Activated naive CD4-positive, alpha-beta T cell treated with anti-CD3 and anti-CD28 coated beads, Interleukin-2, amount 10 ng/mL, durations not matched to agents 7 days and 5 days (primary cell): ENCODE results near the gene ZNF540.
A peak's percentile ranks its signal among the peaks of the same experiment; 100 is the strongest.

Experiments
- CTCF ChIA-PET: fragments of 350-600 bp; sonication (Branson Sonifier 250); formaldehyde crosslinking; loops from one replicate; lab custom pipeline; 2021; ENCODE audit warnings: antibody characterized with exemption; lab: Charles Lee
- DNase-seq: peaks from one replicate; pipeline ENCODE4 v3.0.0-alpha.2; 2020
- H3K27ac Mint-ChIP-seq: one replicate; pipeline ENCODE4 v1.8.0; 2021; ENCODE audit warnings: mild to moderate bottlenecking, moderate library complexity, mixed read lengths
- H3K27me3 Mint-ChIP-seq: one replicate; pipeline ENCODE4 v1.8.0; 2021; ENCODE audit warnings: mild to moderate bottlenecking, mixed read lengths
- H3K36me3 Mint-ChIP-seq: one replicate; pipeline ENCODE4 v1.8.0; 2021; ENCODE audit warnings: mixed read lengths
- H3K4me1 Mint-ChIP-seq: one replicate; pipeline ENCODE4 v1.8.0; 2021; ENCODE audit warnings: mixed read lengths
- H3K4me3 Mint-ChIP-seq: one replicate; pipeline ENCODE4 v1.8.0; 2021; ENCODE audit warnings: mild to moderate bottlenecking, moderate library complexity, mixed read lengths
- H3K9me3 Mint-ChIP-seq: one replicate; pipeline ENCODE4 v1.8.0; 2021; ENCODE audit warnings: mixed read lengths

The ZNF540 gene

DNA sequence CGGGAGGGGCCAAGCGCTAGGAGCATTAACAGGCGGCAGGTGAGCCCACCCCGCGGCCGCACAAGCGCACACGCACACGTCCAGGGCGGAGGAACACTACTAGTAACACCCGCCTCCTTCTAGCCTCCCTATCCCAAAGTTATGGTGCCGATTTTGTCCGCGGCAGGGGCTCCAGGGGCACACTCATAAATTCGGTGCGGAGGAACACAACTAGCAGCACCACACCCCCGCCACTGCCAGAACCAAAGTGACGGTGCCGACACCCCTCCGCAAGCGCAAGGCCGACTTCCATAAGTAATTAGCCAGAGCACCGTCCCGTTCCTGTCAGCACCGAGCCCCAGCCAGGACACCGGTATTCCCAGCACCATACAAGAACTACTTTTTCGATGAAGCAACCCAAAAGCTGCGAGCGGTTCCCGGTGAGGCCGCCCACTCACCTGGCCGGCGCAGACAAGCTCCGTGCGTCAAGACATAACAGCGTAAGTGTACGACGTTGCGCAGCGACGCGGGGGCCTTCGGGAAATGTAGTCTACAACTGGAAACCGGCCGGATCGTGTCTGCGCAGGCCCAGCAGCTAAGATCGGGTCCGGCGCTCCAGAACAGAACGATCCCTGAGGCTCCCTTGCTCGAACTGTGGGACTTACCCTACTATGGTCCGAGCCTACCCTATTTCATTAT, at the start of gene ZNF540, which contains the start of gene ZNF571:
Gene ZNF540 (plus strand): TSS at position 573 of the 678 bp plus-strand sequence. CDS start 3,572 bp downstream, outside the sequence.
Gene ZNF571 (minus strand): TSS at position 489 of the 678 bp plus-strand sequence. CDS start 8,116 bp downstream, outside the sequence.
- Mint-ChIP-seq H3K9me3 (peaks cover 34% of the 10 kb centered on the region), H3K4me1 (peaks cover 27% of the 10 kb centered on the region), H3K27ac (peak within 1 kb of the TSS; percentile 90), H3K4me3 (peak within 1 kb of the TSS; percentile 88), H3K36me3 (peaks cover 10% of the 10 kb centered on the region), H3K27me3 (no peaks in the 10 kb centered on the region)
- DNase-seq, result peak; percentile 94
- CTCF ChIA-PET, result no interaction called here

DNA sequence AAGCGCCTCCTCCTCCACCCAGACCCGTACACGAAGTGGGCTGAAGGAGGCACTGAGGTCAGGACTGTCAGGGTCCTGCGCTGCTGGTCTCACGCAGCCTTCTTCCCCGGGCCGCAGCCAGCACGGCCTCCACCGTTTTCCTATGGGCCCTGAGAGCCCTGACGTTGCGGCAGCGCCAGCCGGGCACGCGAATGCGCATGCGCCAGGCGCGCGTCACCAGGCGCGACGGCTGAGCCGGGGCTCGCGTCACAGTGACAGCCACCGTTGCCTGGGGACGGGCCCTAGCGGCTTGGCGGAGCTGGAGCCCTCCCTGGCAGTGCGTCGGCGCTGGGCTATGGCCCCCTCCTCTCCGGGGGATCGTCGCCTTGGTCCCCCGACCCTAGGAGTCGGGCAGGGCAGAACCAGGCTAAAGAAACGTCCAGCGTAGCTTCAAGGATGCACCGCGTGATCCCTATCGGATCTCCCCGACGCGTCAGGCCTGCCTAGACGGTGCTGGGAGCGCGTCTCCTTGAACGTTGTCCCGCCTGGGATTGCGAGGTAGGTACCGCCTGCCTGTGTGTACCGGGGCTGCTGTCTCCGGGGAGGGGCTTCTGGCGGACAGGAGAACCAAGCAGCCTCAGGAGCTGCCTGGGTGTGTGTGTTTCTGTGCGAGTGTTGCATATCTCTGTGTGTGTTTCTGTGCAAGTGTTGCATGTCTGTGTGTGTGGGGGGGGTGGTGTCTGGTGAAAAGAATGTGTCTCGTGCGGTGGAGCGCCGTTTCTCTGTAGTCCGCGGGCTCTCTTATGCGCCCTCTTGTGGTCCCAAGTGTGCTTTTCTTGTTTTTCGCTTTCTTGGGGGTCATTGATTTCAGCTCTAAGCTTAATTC, 43.3 kb upstream of the ZNF540 start:
- CTCF ChIA-PET, result interaction anchor here (0.7 to 1.1 kb wide), 3 partner anchors 29 to 946 kb away, joined by 3 to 4 read pairs (median 3); partner anchors contain the start of gene ZNF382
- Mint-ChIP-seq H3K36me3 (peaks cover 10% of the 10 kb centered on the region), H3K27me3 (peaks cover 3% of the 10 kb centered on the region), H3K4me3 (peak overlapping the region; percentile 79), H3K4me1 (peaks cover 10% of the 10 kb centered on the region), H3K27ac (peak overlapping the region; percentile 93), H3K9me3 (peaks cover 66% of the 10 kb centered on the region)
- peak; percentile 75 for DNase-seq

DNA sequence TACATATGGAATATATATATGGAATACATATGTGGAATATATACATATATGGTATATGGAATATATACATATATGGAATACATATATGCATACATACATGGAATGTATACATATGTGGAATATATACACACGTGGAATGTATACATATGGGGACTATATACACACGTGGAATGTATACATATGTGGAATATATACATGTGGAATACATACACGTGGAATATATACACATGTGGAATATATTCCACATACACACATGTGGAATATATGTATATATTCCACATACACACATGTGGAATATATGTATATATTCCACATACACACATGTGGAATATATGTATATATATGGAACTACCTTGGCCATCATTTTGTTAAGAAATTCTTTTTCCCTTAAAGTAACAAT, 31.2 kb upstream of the ZNF540 start:
- Mint-ChIP-seq H3K9me3 (peaks cover 79% of the 10 kb centered on the region), H3K27me3 (no peaks in the 10 kb centered on the region), H3K36me3 (peaks cover 26% of the 10 kb centered on the region), H3K4me3 (no peak overlapping the region), H3K27ac (no peak overlapping the region), H3K4me1 (no peaks in the 10 kb centered on the region)
- CTCF ChIA-PET, result no interaction called here
- DNase-seq, result no peak

DNA sequence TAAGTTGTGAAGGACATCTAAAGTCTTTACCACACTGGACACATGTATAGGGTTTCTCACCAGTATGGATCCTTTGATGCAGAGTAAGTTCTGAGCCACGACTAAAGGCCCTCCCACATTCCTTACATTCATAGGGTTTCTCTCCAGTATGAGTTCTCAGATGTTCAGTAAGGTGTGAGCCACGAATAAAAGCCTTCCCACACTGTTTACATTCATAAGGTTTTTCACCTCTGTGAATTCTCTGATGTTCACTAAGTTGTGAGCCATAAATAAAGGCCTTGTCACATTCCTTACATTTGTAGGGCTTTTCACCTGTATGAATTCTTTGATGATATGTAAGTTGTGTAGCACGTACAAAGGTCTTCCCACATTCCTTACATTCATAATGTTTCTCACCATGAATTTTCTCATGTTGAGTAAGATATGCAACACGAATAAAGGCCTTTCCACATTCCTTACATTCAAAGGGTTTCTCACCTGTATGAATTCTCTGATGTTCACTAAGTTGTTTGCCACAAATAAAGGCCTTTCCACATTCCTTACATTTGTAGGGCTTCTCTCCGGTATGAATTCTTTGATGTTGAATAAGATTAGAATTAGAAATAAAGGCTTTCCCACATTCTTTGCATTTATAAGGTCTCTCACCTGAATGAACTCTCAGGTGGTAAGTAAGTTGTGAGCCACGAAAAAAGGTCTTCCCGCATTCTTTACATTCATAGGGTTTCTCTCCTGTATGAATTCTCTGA, 29.9 kb upstream of the ZNF540 start:
- peaks cover 79% of the 10 kb centered on the region for H3K9me3 Mint-ChIP-seq
- DNase-seq, result no peak
- H3K4me1 Mint-ChIP-seq, result no peaks in the 10 kb centered on the region
- H3K27ac Mint-ChIP-seq, result no peak overlapping the region
- H3K4me3 Mint-ChIP-seq, result no peak overlapping the region
- no peaks in the 10 kb centered on the region for H3K27me3 Mint-ChIP-seq
- CTCF ChIA-PET, result no interaction called here
- H3K36me3 Mint-ChIP-seq, result peaks cover 29% of the 10 kb centered on the region

DNA sequence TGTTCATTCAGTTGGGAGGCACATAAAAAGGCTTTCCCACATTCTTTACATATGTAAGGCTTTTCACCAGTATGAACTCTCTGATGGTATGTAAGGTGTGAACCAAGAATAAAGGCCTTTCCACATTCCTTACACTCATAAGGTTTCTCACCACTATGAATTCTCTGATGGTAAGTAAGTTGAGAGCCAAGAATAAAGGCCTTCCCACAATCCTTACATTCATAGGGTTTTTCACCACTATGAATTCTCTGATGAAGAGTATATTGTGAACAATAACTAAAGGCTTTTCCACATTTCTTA, 29.4 kb upstream of the ZNF540 start:
- CTCF ChIA-PET, result no interaction called here
- H3K4me1 Mint-ChIP-seq, result no peaks in the 10 kb centered on the region
- DNase-seq, result no peak
- H3K9me3 Mint-ChIP-seq, result peaks cover 82% of the 10 kb centered on the region
- peaks cover 31% of the 10 kb centered on the region for H3K36me3 Mint-ChIP-seq
- no peak overlapping the region for H3K4me3 Mint-ChIP-seq
- no peaks in the 10 kb centered on the region for H3K27me3 Mint-ChIP-seq
- H3K27ac Mint-ChIP-seq, result no peak overlapping the region

DNA sequence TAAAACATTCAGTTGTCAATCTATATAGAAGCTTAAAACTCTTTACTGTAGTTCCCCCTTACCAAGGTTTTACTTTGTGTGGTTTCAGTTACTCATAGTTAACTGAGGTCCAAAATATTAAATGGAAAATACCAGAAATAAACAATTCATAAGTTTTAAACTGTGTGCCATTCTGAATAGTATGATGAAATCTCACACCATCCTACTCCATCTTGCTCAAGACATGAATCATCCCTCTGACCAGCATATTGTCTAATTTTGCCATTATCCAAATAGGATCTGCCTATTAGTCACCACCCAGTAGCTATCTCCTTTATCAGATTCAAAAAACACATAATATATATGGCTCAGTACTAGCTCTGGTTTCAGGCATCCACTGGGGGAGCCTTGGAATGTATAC, 22.5 kb upstream of the ZNF540 start:
- no peaks in the 10 kb centered on the region for H3K4me1 Mint-ChIP-seq
- no peak overlapping the region for H3K4me3 Mint-ChIP-seq
- no peaks in the 10 kb centered on the region for H3K27me3 Mint-ChIP-seq
- CTCF ChIA-PET, result no interaction called here
- DNase-seq, result no peak
- peaks cover 61% of the 10 kb centered on the region for H3K9me3 Mint-ChIP-seq
- no peak overlapping the region for H3K27ac Mint-ChIP-seq
- H3K36me3 Mint-ChIP-seq, result peaks cover 33% of the 10 kb centered on the region

DNA sequence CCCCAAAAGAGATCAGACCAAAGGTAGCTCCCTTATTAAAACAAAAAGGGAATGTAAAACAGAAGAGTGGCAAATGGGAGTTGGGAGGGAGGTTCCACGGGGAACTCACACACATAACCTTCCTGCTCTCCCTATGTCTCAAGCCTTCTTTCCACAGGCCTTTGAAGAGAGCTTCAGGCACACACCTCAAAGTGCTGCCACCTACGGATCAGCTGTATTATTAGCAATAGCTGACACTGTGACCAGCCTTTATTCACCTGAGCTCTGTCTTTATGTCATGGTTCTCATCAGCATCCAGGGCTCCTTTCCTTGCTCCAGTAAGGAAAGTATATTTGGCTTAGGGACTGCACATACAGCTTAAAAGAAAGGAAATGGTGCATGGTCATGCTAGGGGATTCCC, 11.3 kb upstream of the ZNF540 start:
- Mint-ChIP-seq H3K27ac (no peak overlapping the region), H3K4me3 (no peak overlapping the region), H3K36me3 (peaks cover 40% of the 10 kb centered on the region), H3K27me3 (no peaks in the 10 kb centered on the region), H3K9me3 (peaks cover 56% of the 10 kb centered on the region), H3K4me1 (no peaks in the 10 kb centered on the region)
- DNase-seq, result no peak
- CTCF ChIA-PET, result no interaction called here

DNA sequence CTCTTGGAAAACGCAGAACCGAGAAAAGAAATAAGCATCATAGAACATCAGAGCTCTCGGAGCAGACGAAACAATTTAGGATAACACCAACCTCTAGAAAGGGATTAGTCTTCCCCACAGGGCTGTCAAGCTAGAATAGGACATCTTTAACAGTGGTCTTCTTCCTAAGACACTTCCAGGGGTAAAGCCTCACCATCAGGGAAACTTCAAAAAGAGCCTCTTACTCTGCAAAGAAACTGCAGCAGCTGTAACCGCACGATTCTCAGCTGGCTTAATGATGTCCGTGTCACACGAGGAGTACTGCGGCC, 726 bp upstream of the ZNF540 start:
- DNase-seq, result no peak
- H3K4me1 Mint-ChIP-seq, result peaks cover 27% of the 10 kb centered on the region
- peak overlapping the region; percentile 88 for H3K4me3 Mint-ChIP-seq
- H3K27me3 Mint-ChIP-seq, result no peaks in the 10 kb centered on the region
- peaks cover 9% of the 10 kb centered on the region for H3K36me3 Mint-ChIP-seq
- peak overlapping the region; percentile 90 for H3K27ac Mint-ChIP-seq
- H3K9me3 Mint-ChIP-seq, result peaks cover 35% of the 10 kb centered on the region
- CTCF ChIA-PET, result no interaction called here

DNA sequence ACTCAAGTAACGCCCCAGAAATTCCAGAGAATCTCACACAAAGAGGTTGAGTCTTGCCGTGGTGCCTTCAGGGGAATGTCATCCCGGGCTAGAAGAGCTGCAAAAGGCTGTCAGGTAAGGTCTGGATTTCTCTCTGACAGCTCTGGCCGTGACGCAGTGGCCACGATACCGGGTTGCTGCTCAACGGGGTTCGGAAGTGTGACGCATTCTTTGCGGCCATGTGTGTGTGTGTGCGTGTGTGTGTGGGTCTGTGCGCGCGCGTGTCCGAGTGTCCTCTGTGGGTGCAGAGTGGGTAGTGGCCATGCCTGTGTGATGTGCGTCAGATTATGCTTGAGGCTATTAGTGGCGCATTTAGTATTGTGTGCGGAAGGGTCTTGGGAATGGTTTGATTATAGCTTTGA, 306 bp downstream of the ZNF540 start:
- peaks cover 27% of the 10 kb centered on the region for H3K4me1 Mint-ChIP-seq
- peaks cover 15% of the 10 kb centered on the region for H3K36me3 Mint-ChIP-seq
- H3K9me3 Mint-ChIP-seq, result peaks cover 34% of the 10 kb centered on the region
- no peaks in the 10 kb centered on the region for H3K27me3 Mint-ChIP-seq
- H3K4me3 Mint-ChIP-seq, result peak overlapping the region; percentile 88
- H3K27ac Mint-ChIP-seq, result peak overlapping the region; percentile 90
- CTCF ChIA-PET, result no interaction called here
- DNase-seq, result peak; percentile 74

DNA sequence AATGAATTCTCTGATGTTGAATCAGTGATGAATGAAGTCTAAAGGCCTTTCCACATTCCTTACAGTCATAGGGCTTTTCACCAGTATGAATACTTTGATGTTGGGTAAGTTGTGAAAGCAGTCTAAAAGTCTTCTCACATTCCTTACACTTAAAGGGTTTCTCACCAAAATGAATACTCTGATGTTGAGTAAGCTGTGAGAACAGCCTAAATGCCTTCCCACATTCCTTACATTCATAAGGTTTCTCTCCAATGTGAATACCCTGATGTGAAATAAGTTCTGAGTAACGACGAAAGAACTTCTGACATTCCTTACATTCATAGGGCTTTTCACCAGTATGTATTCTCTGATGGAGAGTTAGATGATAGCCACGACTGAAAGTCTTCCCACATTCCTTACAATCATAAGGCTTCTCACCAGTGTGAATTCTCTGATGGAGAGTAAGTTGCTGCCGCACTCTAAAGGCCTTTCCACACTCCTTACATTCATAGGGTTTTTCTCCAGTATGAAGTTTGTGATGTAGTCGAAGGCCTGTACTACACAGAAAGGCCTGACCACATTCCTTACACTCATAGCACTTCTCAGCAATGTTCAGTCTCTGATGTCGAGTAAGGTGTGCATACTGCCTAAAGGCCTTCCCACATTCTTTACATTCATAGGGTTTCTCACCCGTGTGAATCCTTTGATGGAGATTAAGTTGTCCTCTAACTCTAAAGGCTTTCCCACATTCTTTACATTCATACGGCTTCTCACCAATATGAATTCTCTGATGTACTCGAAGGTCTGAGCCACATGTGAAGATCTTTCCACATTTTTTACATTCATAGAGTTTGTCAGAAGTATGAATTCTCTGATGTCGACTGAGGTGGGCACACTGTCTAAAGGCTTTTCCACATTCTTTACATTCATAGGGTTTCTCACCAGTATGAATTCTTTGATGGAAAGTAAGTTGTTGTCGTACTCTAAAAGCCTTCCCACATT, 40.7 kb downstream of the ZNF540 start:
- Mint-ChIP-seq H3K27ac (no peak overlapping the region), H3K4me3 (no peak overlapping the region), H3K27me3 (no peaks in the 10 kb centered on the region), H3K9me3 (peaks cover 52% of the 10 kb centered on the region), H3K4me1 (no peaks in the 10 kb centered on the region), H3K36me3 (peaks cover 42% of the 10 kb centered on the region)
- CTCF ChIA-PET, result no interaction called here
- DNase-seq, result no peak

DNA sequence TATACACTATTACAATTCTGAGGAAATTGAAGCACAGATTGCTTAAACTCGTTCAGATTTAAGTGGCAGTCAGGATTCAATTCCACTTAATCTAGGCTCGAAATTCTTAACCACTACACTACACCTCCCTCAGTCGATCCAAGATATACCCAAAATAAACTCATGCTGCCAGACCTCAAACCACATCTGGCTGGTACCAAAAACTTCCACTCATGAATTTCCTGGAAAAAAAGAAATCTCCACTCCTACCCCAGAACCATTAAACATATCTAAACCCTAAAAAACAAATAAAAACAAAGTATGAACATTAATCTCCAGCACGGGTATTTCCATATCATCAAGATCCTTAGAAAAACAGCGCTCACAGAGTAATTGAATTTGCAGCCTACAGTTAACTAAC, 59.4 kb downstream of the ZNF540 start:
- no peak for DNase-seq
- peaks cover 37% of the 10 kb centered on the region for H3K36me3 Mint-ChIP-seq
- H3K27me3 Mint-ChIP-seq, result peaks cover 7% of the 10 kb centered on the region
- H3K4me1 Mint-ChIP-seq, result peaks cover 27% of the 10 kb centered on the region
- peak overlapping the region; percentile 94 for H3K4me3 Mint-ChIP-seq
- H3K27ac Mint-ChIP-seq, result peak overlapping the region; percentile 97
- CTCF ChIA-PET, result no interaction called here
- peaks cover 19% of the 10 kb centered on the region for H3K9me3 Mint-ChIP-seq

DNA sequence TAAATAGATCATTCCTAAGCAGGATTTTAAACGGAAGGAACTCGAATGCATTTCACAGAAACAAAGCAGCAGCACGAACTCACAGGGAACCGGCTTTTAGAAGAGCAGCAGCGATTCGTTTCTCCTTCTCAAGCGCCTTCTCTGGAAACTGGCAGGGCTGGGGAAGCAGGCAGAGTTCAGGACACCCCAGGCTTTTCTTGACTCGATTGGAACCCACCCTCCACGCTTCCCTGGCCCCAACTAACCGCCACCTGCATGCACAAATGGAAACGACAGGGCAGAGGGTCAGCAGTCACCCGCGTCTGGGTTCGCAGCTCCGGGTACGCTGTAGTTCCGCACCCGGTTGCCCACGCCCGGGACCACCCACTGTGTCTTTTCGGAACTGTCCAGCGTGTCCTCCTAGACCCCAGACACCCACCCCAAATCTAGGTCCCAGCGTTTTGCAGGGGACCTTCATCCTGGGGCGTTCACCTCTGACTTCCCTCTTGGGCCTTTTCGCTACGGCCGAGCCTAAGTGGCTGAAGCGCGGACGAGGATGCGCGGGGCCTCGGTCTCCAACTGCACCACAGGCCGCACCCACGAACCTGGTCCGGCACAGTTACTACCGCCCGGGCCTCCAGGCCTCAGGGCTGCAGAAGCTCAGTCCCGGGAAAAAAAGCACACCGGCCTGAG, 60.1 kb downstream of the ZNF540 start:
- Mint-ChIP-seq H3K36me3 (peaks cover 31% of the 10 kb centered on the region), H3K27ac (peak overlapping the region; percentile 97)
- peak; percentile 42 for DNase-seq

DNA sequence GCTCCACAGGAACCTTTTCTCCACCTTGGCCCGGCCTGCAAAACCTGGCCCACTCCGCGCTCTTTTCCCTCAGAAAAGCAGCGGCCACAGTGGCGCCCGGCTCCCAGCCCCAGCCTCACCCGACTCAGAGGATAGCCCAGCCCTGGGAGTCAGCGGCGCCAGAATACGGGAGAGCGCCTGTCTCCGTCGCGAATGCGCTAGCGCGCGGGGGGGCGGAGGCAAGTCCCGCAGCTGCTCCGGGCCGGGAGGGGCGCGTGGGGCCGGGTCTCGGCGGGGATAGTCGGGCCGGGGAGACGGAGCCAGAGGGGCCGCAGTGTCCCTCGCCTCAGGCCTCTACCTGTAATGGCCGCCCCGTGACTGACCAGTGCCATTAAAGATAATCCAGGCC, 60.6 kb downstream of the ZNF540 start, which contains the start of gene ZFP30:
Gene ZFP30 (minus strand): TSS at position 165 of the 388 bp plus-strand sequence. CDS start 7,643 bp downstream, outside the sequence.
- DNase-seq, result peak; percentile 87
- CTCF ChIA-PET, result no interaction called here
- Mint-ChIP-seq H3K27me3 (peaks cover 7% of the 10 kb centered on the region), H3K9me3 (peaks cover 18% of the 10 kb centered on the region), H3K4me3 (peak within 1 kb of the TSS; percentile 94), H3K27ac (peak within 1 kb of the TSS; percentile 97), H3K4me1 (peaks cover 27% of the 10 kb centered on the region), H3K36me3 (peaks cover 27% of the 10 kb centered on the region)

More for the DNA sequence above, 60.1 kb downstream of the ZNF540 start:
- peaks cover 19% of the 10 kb centered on the region for H3K9me3 Mint-ChIP-seq
- peak overlapping the region; percentile 94 for H3K4me3 Mint-ChIP-seq
- CTCF ChIA-PET, result no interaction called here
- H3K4me1 Mint-ChIP-seq, result peaks cover 27% of the 10 kb centered on the region
- H3K27me3 Mint-ChIP-seq, result peaks cover 7% of the 10 kb centered on the region
